ELF-1 (cell line): ENCODE measurements around the gene INO80B.
"Not testable (repeated sequence)": the region's sequence is repeated elsewhere in the genome, so short reads cannot be mapped to it uniquely, and the experiment has no call there.

Experiments
- DNase-seq: peaks from one replicate; pipeline ENCODE4 v3.0.0-alpha.2; 2016; ENCODE audit warnings: low read depth, low spot score

INO80B gene

GRCh38 chr2:74425523-74425922 lies 29.4 kb upstream of the INO80B start:
- no peak for DNase-seq

- DNase-seq = no peak
Observed at GRCh38 chr2:74426181-74426758, 28.6 kb upstream of the INO80B start.

- no peak for DNase-seq
Observed at GRCh38 chr2:74427551-74427950, 27.3 kb upstream of the INO80B start.

DNA sequence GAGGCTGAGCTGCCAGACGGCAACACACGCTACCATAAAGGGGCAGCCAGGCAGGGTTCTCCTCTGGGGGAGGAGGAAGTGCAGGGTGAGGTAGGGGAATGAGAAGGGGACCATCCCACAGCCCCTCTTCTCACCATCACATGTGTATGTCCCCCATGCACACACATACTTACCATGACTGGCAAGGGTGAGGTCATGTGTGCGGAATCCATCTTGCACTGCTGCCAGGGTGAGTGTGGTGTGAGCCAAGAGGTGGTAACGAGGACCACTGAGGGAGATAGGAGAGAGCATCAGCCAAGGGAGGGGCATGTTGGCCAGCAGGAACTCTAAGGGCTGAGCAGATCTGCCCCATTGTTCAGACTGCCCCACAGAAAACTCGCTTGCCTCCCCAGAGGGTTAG lies 26.2 kb upstream of the INO80B start:
- DNase-seq = no peak

DNA sequence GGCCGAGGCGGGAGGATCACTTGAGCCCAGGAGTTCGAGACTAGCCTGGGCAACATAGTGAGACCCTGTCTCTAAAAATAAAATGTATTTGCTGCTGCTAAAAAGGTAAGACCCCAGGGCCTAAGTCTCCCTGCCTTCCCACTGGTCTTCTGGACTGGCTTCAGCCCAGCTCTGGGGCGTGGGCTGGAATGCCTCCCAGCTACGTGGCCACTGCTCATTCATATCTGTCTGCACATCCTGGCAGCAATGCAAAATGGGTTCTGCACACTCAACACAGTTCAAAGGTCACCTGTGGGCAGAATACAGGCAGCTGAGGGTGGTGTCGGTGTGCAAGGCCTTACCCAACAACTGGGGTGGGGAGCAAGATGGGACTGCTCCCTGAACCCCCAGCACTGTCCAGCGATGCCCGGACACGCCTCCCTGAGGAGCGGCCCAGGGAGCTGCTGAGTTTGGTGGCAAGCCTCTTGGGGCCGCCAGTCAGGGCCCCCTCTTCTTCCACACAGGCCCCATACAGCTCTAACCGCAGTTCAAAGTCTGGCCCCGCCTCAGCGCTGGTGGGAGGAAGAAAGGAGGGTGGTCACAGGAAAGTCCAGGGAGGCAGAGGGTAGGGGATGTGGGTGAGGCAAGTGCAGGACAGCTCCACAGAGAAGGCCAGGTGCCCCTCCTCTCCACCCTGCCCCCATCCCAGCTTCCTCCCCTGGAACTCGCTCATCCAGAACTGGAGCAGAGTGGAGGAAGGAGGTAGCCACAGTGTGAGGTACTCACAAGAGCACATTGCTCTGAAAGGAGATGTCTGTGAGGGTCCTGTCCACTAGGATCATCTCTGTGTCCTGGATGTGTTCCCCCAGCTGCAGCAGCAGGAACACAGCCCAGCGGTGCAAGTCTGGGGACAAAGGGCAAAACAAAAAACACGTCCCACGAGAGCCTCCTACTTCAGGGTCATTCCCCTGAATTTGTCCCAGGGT lies 25.1 kb upstream of the INO80B start:
- no peak for DNase-seq

GRCh38 chr2:74430502-74430901 lies 24.4 kb upstream of the INO80B start:
- DNase-seq = no peak

DNA sequence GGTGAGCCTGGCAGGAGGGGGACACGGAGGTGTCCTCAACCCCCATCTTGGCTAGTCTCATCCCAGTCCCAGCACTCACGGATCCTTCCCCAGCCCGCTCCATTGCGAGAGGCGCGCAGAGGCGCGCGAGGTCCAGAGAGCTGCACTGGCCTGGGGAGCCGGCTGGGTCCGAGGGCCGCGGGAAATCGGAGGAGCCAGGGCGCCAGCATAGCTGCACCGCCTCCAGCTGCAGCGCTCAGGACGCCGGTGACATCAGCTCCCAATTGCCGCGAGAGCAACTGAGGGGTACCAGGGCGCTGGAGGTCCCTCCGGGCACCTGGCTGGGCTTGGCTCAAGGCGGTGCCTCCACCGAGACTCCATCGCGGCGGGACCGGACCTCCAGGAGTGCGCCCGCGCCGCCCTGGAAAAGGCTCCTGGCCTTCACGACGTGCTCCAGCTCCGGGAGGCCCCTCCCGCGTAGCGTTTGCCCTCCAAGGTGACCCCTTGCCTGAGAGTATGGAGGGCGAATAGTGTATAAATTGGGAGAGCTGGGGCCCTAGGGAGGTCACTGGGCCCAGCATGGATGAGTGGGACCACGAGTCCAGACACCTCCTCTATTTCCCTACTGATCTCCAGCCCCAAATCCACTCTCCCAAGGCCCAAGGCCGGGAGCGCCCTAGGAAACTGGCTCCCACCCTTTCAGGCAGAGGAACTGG lies 18.6 kb upstream of the INO80B start:
- DNase-seq = no peak

GRCh38 chr2:74436848-74437695 lies 17.8 kb upstream of the INO80B start:
- no peak for DNase-seq

- no peak for DNase-seq
Observed at GRCh38 chr2:74438248-74438647, 16.6 kb upstream of the INO80B start.

DNA sequence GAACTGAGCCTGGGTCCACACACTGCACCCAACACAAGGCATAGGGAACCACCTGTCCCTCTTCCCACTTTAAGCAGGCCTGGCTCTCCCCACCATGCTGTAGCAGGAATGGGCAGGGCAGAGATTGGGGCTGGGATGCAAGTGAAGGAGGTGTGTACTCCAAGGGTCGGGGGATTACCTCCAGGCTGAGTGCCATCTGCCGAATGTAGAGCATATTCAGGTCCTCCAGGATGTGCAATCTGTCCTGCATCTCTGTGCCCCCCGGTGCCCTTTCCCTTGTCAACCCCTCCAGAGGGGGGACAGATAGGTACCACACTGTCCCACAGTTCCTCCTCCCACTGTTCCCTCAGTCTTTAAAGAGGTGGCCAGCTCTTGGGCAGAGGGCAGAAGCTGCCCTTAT lies 15.5 kb upstream of the INO80B start:
- DNase-seq = no peak

DNA sequence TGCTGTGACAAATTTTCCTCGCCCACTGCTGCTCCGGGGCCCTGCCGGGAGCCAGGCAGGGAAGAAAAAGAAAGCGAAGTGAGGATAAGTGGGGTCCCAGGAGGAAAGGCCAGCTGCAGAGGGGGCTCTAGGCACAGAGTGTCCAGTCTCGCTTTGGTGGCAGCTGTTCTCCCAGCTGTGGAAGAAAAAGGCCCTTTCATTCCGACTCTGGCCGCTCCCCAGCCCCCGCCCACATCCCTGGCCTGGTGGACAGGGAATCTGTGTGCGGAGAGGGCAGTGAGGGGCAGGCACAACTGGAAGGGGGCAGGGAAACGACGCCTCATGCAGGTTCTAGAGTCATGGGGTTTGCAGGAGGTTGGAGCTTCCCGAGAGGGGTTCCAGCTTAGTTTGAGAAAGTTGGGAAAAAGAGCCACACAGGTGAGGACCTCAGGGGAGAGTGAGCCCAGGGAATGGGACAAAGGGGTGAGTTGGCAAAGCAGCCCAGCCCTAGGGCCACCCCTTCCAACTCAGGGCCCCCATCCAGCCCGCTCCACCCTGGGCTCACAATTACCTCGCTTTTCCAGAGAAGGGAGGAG lies 15.0 kb upstream of the INO80B start:
- DNase-seq = peak; percentile 52

DNA sequence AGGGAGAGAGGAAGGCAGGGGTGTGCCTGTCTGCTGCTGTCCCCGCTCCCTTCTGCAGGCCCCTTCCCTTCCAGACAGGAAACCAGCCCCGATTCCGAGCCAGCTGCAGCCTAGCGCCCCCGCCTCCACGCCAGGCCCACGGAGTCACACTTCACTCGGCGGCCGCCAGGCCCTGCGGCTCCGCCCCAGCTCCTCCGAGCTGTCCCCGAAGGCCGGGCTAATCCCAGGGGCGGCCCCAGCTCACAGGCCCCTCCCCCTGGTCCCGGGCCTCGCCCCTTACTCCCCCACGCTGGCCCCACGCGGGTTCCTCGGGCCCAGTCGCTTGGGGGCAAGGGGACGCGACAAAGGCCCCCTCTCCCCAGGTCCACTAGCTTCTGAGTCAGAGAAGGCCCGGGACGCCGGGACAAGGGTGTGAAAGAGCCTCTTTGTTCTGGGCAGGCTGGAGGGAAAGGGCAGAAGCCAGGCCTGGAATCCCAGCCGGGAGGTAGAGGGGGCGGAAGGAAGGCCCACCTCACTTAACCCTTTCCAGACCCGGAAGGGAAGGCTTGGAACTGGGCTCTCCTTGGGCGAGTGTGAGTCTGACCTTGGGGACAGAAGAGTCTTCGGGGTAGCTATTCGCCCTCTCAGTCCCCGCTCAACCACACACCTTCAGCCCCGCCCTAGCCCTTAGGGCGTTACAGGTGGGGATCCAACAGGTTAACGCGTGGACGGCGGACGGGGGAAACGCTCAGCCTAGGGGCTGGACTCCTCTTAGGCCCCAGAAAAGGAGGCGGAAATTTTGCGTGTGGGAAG lies 14.3 kb upstream of the INO80B start:
- DNase-seq = peak; percentile 93

GRCh38 chr2:74441170-74441689 lies 13.7 kb upstream of the INO80B start:
- no peak for DNase-seq

DNA sequence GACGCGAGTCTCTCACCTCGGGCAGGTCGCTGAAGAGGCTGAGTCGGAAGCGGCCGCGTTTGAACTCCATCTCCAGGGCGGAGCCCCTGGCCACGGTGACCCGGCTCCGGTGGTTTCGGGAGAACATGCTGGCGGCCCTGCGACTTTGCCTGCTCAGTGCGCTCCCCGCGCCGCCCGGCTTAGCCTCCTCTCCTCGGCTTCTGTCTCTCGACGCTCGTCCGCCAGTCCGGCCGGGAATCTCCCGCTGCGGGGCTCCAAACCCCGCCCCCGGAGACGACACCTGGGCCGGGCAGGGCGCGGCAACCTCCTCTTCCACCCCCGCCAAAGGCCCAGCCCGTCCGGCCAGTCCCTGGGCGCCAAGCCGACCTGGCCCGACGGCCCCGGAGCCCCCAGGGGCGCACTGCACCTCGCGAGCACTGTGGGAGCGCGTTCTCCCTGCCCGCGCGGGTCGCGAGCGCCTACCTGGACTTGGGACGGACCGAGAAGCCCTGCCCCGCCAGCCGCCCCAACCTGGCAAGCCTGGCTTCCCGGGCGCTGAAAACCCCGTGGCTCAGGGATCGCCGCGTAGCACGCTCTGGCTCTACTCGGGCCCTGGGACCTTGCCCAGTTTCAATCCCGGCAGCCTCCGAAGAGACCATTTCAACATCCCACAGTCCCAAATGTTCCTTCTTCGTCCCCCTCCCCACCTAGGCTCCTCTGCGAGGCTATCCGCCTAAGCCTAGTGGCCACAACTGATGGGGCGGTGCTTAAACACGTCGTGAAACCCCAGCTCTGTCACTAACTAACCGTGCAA lies 13.0 kb upstream of the INO80B start, which contains the start of gene RTKN:
RTKN (minus strand) TSS at position 248 of the 793 bp plus-strand sequence; CDS start at position 127, 121 bp downstream.
- peak; percentile 91 for DNase-seq

GRCh38 chr2:74442483-74443297 lies 12.2 kb upstream of the INO80B start:
- DNase-seq = not testable (repeated sequence)

DNA sequence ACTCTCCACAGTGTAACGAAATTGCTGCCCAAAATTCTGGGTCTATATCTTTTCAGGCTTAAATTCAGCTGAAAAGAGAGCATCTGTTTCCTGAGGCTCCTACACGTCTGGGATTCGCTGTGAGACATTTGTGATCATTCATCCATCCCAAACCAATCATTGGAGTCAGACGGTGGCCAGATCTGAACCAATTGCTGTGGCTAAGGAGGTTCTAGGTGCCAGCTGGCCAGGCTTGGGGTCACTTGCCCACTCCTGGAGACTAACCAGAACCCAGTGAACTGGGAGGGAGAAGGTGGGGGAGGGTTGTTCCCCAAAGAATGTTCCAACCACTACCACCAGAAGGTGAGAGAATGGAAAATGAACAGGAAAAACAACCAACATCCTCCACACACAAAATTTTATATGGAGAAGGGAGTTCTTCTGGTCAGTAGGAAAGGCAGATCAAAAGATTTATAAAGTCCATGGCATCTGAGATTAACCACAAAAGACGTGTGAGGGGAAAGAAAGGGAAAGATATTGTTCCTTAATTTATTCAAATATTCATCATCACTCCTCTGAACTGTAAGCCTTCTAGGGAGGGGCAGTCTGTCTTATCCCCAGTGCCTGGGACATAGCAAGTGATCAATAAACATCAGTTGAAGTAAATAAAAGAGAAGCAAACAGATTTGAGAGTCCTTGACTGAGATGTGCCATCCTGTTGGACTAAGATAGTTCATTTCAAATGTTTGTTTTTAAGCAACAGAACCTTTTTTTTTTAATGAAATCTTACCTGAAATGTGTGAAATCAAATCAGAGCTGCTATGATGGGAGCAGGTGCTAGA lies 10.2 kb upstream of the INO80B start:
- DNase-seq = no peak

DNA sequence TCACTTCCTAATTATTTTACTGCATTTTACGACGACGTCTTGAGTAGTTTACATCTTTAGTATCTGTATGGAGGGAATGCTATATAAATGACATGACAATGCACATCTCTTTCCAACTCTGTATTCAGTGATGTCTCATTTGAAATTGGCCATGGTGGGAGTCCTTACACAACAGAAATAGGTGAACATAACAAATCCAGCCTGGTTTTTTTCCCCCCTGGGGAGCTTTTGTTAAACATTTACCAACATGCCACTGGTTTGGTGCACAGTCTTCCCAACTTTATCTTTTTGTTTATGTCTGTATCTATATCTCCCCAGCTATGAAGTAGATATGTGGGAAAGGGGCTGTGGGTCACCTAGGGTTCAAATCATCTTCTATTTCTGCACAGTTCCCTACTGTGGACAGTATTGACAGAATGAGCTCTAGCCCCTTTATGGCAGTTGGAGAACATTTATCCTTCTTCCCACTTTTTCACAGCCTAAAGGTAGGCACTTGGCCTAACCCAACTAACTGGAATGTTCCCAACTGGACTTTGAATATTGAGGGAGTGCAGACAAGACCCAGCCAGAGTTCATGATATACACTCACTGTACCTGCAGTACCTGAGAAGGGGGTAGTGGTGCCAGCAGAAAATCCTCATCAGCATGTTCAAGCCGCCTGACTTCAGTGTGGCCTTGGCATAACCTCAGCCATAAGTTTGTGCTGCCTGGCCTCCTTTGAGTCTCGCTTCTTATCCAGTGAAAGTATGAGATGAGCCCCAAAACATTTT lies 7.5 kb upstream of the INO80B start:
- no peak for DNase-seq
